ENCODE measurements around the gene IL25. TPM values are rescaled to one million over a fixed set of nuclear protein-coding genes. Genes with fewer than 3 reads are reported as not detected.
"Not testable (repeated sequence)": the region's sequence is repeated elsewhere in the genome, so short reads cannot be mapped to it uniquely, and the experiment has no call there.

Gene IL25
- total RNA-seq: not detected
- not detected for polyA plus RNA-seq (ENCODE audit: insufficient read length in 6 of 6)
- long read RNA-seq, donor 1, partial matches to known transcripts: 72 of 82 reads
- long read RNA-seq, donor 1, other reads (novel, unspliced or antisense): 10 of 82 reads
- long read RNA-seq, donor 2: 0 reads
- long read RNA-seq, donor 3: 0 reads
- long read RNA-seq, donor 4: 0 reads
- long read RNA-seq, donor 5: 0 reads
- long read RNA-seq, donor 6: 0 reads
- long read RNA-seq, donor 7: 0 reads
- long read RNA-seq, donor 8: 0 reads
- long read RNA-seq, donor 9: 0 reads
- long read RNA-seq, donor 10: 0 reads
- long read RNA-seq, donor 11: 0 reads
- long read RNA-seq, donor 12: 0 reads

DNA sequence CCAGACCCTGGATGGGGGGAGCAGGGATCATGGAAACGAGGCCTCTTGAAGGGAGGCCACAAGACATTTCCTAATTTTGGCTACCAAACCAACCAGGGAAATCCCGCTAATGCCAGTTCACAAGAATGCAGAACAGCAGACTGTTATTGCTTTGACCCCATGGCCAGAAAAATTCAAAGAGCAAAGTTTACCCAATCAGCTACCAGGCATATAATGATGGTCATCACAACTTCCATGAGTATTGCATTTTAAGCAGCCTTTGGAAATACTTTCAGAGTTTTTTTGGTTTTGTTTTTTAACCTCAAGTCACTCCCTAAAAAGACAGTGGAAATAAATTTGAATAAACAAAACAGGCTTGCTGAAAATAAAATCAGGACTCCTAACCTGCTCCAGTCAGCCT lies at the start of gene IL25:
Gene IL25 (plus strand): TSS at position 301 of the 400 bp plus-strand sequence.
- no peaks in the 10 kb centered on the region for H3K9me3 ChIP-seq
- TF ChIP-seq, protein P1, sequence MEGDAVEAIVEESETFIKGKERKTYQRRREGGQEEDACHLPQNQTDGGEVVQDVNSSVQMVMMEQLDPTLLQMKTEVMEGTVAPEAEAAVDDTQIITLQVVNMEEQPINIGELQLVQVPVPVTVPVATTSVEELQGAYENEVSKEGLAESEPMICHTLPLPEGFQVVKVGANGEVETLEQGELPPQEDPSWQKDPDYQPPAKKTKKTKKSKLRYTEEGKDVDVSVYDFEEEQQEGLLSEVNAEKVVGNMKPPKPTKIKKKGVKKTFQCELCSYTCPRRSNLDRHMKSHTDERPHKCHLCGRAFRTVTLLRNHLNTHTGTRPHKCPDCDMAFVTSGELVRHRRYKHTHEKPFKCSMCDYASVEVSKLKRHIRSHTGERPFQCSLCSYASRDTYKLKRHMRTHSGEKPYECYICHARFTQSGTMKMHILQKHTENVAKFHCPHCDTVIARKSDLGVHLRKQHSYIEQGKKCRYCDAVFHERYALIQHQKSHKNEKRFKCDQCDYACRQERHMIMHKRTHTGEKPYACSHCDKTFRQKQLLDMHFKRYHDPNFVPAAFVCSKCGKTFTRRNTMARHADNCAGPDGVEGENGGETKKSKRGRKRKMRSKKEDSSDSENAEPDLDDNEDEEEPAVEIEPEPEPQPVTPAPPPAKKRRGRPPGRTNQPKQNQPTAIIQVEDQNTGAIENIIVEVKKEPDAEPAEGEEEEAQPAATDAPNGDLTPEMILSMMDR (IDR thresholded peaks at IDR 0.05): no peak
- H3K4me3 ChIP-seq: no peak within 1 kb of the TSS
- no peaks in the 10 kb centered on the region for H3K4me1 ChIP-seq
- intact Hi-C loops (cut with DNase I): loop anchor here in 1 of 2 donors (10.0 kb wide), 1 partner anchor 48 kb away; the partner anchor contains the start of gene PABPN1
- peaks cover 0 to 4% of the 10 kb centered on the region in 2 donors for H3K27me3 ChIP-seq
- H3K27ac ChIP-seq: no peak within 1 kb of the TSS
- H3K36me3 ChIP-seq: no peaks in the 10 kb centered on the region
- DNase-seq (no peak), ATAC-seq (no peak)

GRCh38 chr14:23323838-23324454 lies 48.7 kb upstream of the IL25 start:
- H3K4me1 ChIP-seq: peaks cover 13 to 23% of the 10 kb centered on the region in 2 donors
- DNase-seq (no peak), ATAC-seq (no peak)
- H3K9me3 ChIP-seq: no peaks in the 10 kb centered on the region
- H3K36me3 ChIP-seq: peaks cover 0 to 39% of the 10 kb centered on the region in 2 donors
- H3K27me3 ChIP-seq: no peaks in the 10 kb centered on the region
- intact Hi-C loops (cut with DNase I): loop anchor here in 1 of 2 donors (10.0 kb wide), 1 partner anchor 51 kb away; the partner anchor contains the start of genes CMTM5 and IL25
- TF ChIP-seq, protein P1 (IDR thresholded peaks at IDR 0.05): no peak
- H3K4me3 ChIP-seq: no peak overlapping the region
- no peak overlapping the region for H3K27ac ChIP-seq

- DNase-seq (no peak), ATAC-seq (no peak)
- peaks cover 0 to 39% of the 10 kb centered on the region in 2 donors for H3K36me3 ChIP-seq
- no peaks in the 10 kb centered on the region for H3K27me3 ChIP-seq
- TF ChIP-seq, protein P1 (IDR thresholded peaks at IDR 0.05): no peak
- no peak overlapping the region for H3K27ac ChIP-seq
- no peak overlapping the region for H3K4me3 ChIP-seq
- peaks cover 13 to 23% of the 10 kb centered on the region in 2 donors for H3K4me1 ChIP-seq
- intact Hi-C loops (cut with DNase I): loop anchor here in 1 of 2 donors (10.0 kb wide), 1 partner anchor 50 kb away; the partner anchor contains the start of genes CMTM5 and IL25
- H3K9me3 ChIP-seq: no peaks in the 10 kb centered on the region
Measured at GRCh38 chr14:23324455-23324846, 48.2 kb upstream of the IL25 start.

DNA sequence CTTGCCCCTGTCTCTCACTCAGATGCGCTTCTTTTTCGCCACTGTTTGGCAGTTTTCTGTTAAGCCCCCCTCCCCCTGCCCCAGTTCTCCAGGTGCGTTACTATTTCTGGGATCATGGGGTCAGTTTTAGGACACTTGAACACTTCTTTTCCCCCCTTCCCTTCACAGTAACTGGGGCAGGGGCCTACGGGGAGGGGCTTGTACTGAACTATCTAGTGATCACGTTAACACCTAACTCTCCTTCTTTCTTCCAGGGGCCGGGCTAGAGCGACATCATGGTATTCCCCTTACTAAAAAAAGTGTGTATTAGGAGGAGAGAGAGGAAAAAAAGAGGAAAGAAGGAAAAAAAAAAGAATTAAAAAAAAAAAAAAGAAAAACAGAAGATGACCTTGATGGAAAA lies 47.6 kb upstream of the IL25 start:
- H3K27ac ChIP-seq: no peak overlapping the region
- TF ChIP-seq, protein P1 (IDR thresholded peaks at IDR 0.05): no peak
- no peaks in the 10 kb centered on the region for H3K27me3 ChIP-seq
- H3K36me3 ChIP-seq: peaks cover 0 to 39% of the 10 kb centered on the region in 2 donors
- DNase-seq (no peak), ATAC-seq (no peak)
- intact Hi-C loops (cut with DNase I): loop anchor here in 1 of 2 donors (10.0 kb wide), 1 partner anchor 50 kb away; the partner anchor contains the start of genes CMTM5 and IL25
- H3K9me3 ChIP-seq: no peaks in the 10 kb centered on the region
- no peak overlapping the region for H3K4me3 ChIP-seq
- peaks cover 13 to 22% of the 10 kb centered on the region in 2 donors for H3K4me1 ChIP-seq

DNA sequence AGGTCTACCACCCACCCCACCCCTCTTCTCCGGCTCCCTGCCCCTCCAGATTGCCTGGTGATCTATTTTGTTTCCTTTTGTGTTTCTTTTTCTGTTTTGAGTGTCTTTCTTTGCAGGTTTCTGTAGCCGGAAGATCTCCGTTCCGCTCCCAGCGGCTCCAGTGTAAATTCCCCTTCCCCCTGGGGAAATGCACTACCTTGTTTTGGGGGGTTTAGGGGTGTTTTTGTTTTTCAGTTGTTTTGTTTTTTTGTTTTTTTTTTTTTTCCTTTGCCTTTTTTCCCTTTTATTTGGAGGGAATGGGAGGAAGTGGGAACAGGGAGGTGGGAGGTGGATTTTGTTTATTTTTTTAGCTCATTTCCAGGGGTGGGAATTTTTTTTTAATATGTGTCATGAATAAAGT lies 46.9 kb upstream of the IL25 start:
- peaks cover 0 to 39% of the 10 kb centered on the region in 2 donors for H3K36me3 ChIP-seq
- not testable (repeated sequence) for ATAC-seq, H3K27me3 ChIP-seq, H3K27ac ChIP-seq, DNase-seq, H3K4me3 ChIP-seq, H3K9me3 ChIP-seq
- peaks cover 8 to 15% of the 10 kb centered on the region in 2 donors for H3K4me1 ChIP-seq
- intact Hi-C loops (cut with DNase I): loop anchor here in 1 of 2 donors (10.0 kb wide), 1 partner anchor 49 kb away; the partner anchor contains the start of genes CMTM5 and IL25
